ENCODE data around the gene FAM216B.

The FAM216B gene

DNA sequence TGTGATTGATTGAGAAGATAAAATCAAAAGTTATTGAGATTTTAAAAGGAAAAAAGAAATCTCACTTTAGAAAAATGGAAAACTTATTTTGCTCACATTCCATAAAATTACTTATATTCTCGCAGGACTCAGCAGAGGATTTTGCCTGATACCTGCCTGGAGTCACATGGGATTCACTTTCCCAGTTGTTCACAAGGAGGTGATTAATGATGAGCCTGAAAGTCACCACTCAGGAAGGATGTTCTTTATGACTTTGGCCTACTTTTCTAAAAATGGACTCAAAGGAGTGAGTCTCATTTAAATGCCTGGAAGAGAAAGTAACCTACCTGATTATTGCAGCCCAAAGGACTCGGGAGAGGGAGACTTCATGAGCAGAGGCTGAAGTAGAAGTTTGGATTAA, 34.5 kb upstream of the FAM216B start:
- TF ChIP-seq, protein P1, sequence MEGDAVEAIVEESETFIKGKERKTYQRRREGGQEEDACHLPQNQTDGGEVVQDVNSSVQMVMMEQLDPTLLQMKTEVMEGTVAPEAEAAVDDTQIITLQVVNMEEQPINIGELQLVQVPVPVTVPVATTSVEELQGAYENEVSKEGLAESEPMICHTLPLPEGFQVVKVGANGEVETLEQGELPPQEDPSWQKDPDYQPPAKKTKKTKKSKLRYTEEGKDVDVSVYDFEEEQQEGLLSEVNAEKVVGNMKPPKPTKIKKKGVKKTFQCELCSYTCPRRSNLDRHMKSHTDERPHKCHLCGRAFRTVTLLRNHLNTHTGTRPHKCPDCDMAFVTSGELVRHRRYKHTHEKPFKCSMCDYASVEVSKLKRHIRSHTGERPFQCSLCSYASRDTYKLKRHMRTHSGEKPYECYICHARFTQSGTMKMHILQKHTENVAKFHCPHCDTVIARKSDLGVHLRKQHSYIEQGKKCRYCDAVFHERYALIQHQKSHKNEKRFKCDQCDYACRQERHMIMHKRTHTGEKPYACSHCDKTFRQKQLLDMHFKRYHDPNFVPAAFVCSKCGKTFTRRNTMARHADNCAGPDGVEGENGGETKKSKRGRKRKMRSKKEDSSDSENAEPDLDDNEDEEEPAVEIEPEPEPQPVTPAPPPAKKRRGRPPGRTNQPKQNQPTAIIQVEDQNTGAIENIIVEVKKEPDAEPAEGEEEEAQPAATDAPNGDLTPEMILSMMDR (IDR thresholded peaks at IDR 0.05; ENCODE audit: extremely low read depth, missing control alignments): no peak
- no peak for DNase-seq (ENCODE audit: low spot score)

DNA sequence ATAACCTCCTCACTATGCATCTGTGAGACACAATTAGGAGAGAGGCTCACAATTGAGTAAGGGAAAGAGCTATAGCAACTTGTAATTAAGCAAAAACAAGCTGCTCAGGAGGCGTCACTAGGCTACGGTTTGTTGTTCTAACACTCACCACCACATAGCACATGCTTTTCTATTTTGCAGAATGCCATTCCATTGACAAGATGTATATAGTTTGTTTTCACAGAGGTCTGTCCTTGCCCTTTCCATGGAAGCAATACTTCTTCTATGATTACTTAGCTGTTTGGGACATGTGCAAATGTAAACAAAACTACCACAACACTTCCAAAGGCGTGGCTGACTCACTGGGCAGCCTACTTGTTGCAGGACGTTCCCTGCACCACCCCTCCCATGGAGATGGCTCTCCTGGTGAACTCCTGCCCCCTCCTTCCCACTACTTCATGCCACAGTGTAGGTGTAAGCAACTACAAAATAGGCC, 33.9 kb upstream of the FAM216B start:
- TF ChIP-seq, protein P1 (IDR thresholded peaks at IDR 0.05; ENCODE audit: extremely low read depth, missing control alignments): no peak
- no peak for DNase-seq (ENCODE audit: low spot score)

DNA sequence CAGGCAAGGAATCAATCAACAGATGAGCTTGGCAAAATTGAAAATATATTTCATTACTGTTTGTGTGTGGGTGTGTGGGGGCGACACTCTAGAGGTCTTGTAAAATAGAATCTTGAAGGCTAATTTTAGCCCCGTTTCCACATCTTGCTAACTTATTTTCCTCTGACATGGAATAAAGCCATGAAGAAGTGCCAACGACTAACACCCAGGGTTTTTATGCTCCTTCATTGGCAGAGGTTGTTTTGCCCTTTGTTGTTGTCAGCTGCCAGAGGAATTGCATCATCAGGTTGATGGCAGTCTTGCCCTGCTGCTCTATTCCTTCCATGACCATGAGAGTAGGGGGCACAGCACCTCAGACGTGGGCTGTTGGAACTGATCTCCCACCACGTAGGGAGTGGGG, 30.6 kb upstream of the FAM216B start:
- TF ChIP-seq, protein P1 (IDR thresholded peaks at IDR 0.05; ENCODE audit: extremely low read depth, missing control alignments): no peak
- DNase-seq (ENCODE audit: low spot score): no peak

DNA sequence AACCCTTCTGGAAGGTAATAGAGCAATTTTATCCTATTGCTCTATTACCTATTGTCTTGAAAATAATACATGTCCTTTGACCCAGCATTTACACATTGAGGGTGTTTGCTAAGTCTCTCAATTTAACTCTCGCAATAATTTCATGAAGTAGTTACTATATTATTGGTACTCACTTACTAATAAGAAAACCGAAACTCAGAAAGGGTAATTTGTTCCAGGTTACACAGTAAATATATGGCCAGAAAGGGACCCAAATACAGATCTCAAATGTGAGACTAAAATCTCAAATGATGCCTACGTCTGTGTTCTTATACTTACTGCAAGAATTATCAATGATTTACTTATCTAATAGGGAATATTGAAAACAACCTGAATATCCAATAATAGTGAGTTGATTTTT, 29.7 kb upstream of the FAM216B start:
- DNase-seq (ENCODE audit: low spot score): peak; percentile 22
- TF ChIP-seq, protein P1 (IDR thresholded peaks at IDR 0.05; ENCODE audit: extremely low read depth, missing control alignments): no peak

DNA sequence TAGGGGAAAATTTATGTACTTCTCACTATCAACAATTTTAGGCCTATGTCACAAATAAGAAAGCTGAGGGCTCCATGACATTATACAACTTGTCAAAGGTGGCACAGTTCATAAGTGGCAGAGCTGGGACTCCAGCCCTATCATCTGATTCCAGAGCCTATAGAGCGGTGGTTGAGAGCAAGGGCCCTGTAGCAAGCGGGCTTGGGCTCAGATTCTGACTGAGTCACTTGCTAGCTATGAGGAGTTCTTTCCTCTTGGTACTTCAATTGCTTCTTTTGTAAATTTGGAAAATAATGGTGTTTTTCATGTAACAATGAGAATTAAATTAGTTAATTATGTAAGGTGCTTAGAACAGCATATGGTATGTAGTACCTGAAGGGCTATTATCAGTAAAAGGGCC, 28.7 kb upstream of the FAM216B start:
- TF ChIP-seq, protein P1 (IDR thresholded peaks at IDR 0.05; ENCODE audit: extremely low read depth, missing control alignments): no peak
- DNase-seq (ENCODE audit: low spot score): no peak

DNA sequence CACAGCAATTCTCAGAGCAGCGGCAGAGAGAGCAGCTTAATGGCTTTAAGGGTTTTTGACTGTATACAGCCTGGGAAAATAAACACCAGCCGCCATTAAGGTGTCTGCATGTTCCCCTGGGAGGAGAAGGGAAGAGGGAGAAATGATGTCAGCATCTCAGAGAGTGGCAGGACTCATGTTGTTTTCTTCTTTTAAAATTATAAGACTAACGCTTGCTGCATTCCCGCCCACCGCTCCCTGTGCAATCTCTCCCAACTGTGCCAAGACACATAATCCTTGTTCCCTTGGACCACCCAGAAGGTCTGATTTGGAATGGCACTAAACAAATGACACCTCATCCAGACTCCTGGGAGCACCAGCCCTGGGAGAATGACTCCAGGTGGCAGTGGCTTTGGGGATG, 27.7 kb upstream of the FAM216B start:
- no peak for DNase-seq (ENCODE audit: low spot score)
- TF ChIP-seq, protein P1 (IDR thresholded peaks at IDR 0.05; ENCODE audit: extremely low read depth, missing control alignments): no peak

DNA sequence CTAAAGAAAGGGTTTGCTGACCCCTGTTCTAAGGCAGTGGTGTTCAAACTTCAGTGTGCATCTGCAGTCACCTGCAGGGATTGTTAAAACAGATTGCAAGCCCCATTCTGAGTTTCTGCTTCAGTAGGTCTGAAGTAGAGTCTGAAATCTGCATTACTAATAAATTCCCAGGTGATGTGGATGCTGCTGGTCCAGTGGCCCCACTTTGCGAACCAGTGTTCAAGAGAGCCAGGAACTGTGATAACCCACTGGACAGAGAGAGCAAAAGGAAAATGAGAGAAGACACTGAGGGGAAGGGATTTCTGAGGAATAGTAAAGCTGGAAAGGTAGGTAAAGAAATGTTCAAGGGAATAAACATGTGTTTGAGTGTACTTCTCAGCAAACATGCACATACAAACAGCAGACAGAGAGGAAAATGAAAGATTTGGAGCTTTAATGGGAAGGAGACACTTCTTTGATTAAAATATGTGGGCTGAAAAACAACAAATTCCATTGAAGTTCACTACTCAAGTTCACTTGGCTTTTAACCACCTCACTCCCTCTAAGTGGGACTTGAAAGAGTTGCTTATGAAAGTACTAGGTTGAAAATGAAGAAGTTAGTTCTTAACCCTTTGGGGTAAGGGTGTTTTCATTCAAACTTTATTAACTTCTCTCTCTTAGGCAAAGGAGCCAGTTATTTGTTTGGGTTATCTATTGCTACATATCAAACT, 26.4 kb upstream of the FAM216B start:
- TF ChIP-seq, protein P1 (IDR thresholded peaks at IDR 0.05; ENCODE audit: extremely low read depth, missing control alignments): no peak
- DNase-seq (ENCODE audit: low spot score): no peak

All from GM20000 (cell line).